Measurements from ENCODE around the gene AP1G1.
"Not testable (repeated sequence)": the region's sequence is repeated elsewhere in the genome, so short reads cannot be mapped to it uniquely, and the experiment has no call there.

AP1G1 gene

GRCh38 chr16:71721066-71721740, 87.4 kb downstream of the AP1G1 start:
- H3K4me1 Mint-ChIP-seq (ENCODE audit: low read depth), result peaks cover 19% of the 10 kb centered on the region
- H3K27me3 Mint-ChIP-seq (ENCODE audit: low read depth), result peaks cover 11% of the 10 kb centered on the region
- H3K27ac Mint-ChIP-seq, result no peak overlapping the region
- no peaks in the 10 kb centered on the region for H3K9me3 Mint-ChIP-seq
- peaks cover 2% of the 10 kb centered on the region for H3K36me3 Mint-ChIP-seq (ENCODE audit: low read depth)
- H3K4me3 Mint-ChIP-seq, result no peak overlapping the region

GRCh38 chr16:71712501-71712900, 96.1 kb downstream of the AP1G1 start:
- peaks cover 4% of the 10 kb centered on the region for H3K4me1 Mint-ChIP-seq (ENCODE audit: low read depth)
- no peaks in the 10 kb centered on the region for H3K27me3 Mint-ChIP-seq (ENCODE audit: low read depth)
- H3K9me3 Mint-ChIP-seq, result no peaks in the 10 kb centered on the region
- peaks cover 2% of the 10 kb centered on the region for H3K36me3 Mint-ChIP-seq (ENCODE audit: low read depth)
- H3K27ac Mint-ChIP-seq, result no peak overlapping the region
- no peak overlapping the region for H3K4me3 Mint-ChIP-seq

GRCh38 chr16:71711789-71712188, 96.8 kb downstream of the AP1G1 start:
- H3K4me1 Mint-ChIP-seq (ENCODE audit: low read depth), result peaks cover 4% of the 10 kb centered on the region
- no peak overlapping the region for H3K27ac Mint-ChIP-seq
- no peak overlapping the region for H3K4me3 Mint-ChIP-seq
- no peaks in the 10 kb centered on the region for H3K9me3 Mint-ChIP-seq
- no peaks in the 10 kb centered on the region for H3K27me3 Mint-ChIP-seq (ENCODE audit: low read depth)
- peaks cover 2% of the 10 kb centered on the region for H3K36me3 Mint-ChIP-seq (ENCODE audit: low read depth)

- Mint-ChIP-seq H3K36me3 (ENCODE audit: low read depth) (no peaks in the 10 kb centered on the region), H3K4me1 (ENCODE audit: low read depth) (peaks cover 2% of the 10 kb centered on the region), H3K27me3 (ENCODE audit: low read depth) (no peaks in the 10 kb centered on the region), H3K4me3 (no peak overlapping the region), H3K9me3 (no peaks in the 10 kb centered on the region), H3K27ac (no peak overlapping the region)
Measured at GRCh38 chr16:71709229-71709781, 99.3 kb downstream of the AP1G1 start.

GRCh38 chr16:71708696-71709095, 99.9 kb downstream of the AP1G1 start:
- Mint-ChIP-seq H3K27me3 (ENCODE audit: low read depth) (no peaks in the 10 kb centered on the region), H3K36me3 (ENCODE audit: low read depth) (no peaks in the 10 kb centered on the region), H3K4me1 (ENCODE audit: low read depth) (peaks cover 2% of the 10 kb centered on the region), H3K27ac (no peak overlapping the region), H3K9me3 (no peaks in the 10 kb centered on the region), H3K4me3 (no peak overlapping the region)

- Mint-ChIP-seq H3K27ac (no peak overlapping the region), H3K27me3 (ENCODE audit: low read depth) (no peaks in the 10 kb centered on the region), H3K36me3 (ENCODE audit: low read depth) (no peaks in the 10 kb centered on the region), H3K9me3 (no peaks in the 10 kb centered on the region), H3K4me3 (no peak overlapping the region), H3K4me1 (ENCODE audit: low read depth) (peaks cover 2% of the 10 kb centered on the region)
Measured at GRCh38 chr16:71707199-71707598, 101.4 kb downstream of the AP1G1 start.

GRCh38 chr16:71706046-71706445, 102.6 kb downstream of the AP1G1 start:
- H3K27me3 Mint-ChIP-seq (ENCODE audit: low read depth), result no peaks in the 10 kb centered on the region
- no peaks in the 10 kb centered on the region for H3K4me1 Mint-ChIP-seq (ENCODE audit: low read depth)
- no peaks in the 10 kb centered on the region for H3K9me3 Mint-ChIP-seq
- H3K36me3 Mint-ChIP-seq (ENCODE audit: low read depth), result no peaks in the 10 kb centered on the region
- H3K4me3 Mint-ChIP-seq, result no peak overlapping the region
- no peak overlapping the region for H3K27ac Mint-ChIP-seq

GRCh38 chr16:71703333-71703732, 105.3 kb downstream of the AP1G1 start:
- Mint-ChIP-seq H3K4me3 (no peak overlapping the region), H3K36me3 (ENCODE audit: low read depth) (no peaks in the 10 kb centered on the region), H3K27me3 (ENCODE audit: low read depth) (no peaks in the 10 kb centered on the region), H3K9me3 (no peaks in the 10 kb centered on the region), H3K27ac (no peak overlapping the region), H3K4me1 (ENCODE audit: low read depth) (no peaks in the 10 kb centered on the region)

- Mint-ChIP-seq H3K4me1 (ENCODE audit: low read depth) (peaks cover 2% of the 10 kb centered on the region), H3K27ac (no peak overlapping the region), H3K27me3 (ENCODE audit: low read depth) (no peaks in the 10 kb centered on the region), H3K36me3 (ENCODE audit: low read depth) (no peaks in the 10 kb centered on the region), H3K9me3 (no peaks in the 10 kb centered on the region), H3K4me3 (no peak overlapping the region)
Measured at GRCh38 chr16:71700831-71701230, 107.8 kb downstream of the AP1G1 start.

- Mint-ChIP-seq H3K9me3 (no peaks in the 10 kb centered on the region), H3K27ac (no peak overlapping the region), H3K27me3 (ENCODE audit: low read depth) (no peaks in the 10 kb centered on the region), H3K4me3 (no peak overlapping the region), H3K36me3 (ENCODE audit: low read depth) (no peaks in the 10 kb centered on the region), H3K4me1 (ENCODE audit: low read depth) (peaks cover 2% of the 10 kb centered on the region)
Measured at GRCh38 chr16:71698491-71698890, 110.1 kb downstream of the AP1G1 start.

- H3K27ac Mint-ChIP-seq, result no peak overlapping the region
- H3K4me3 Mint-ChIP-seq, result no peak overlapping the region
- peaks cover 2% of the 10 kb centered on the region for H3K4me1 Mint-ChIP-seq (ENCODE audit: low read depth)
- H3K27me3 Mint-ChIP-seq (ENCODE audit: low read depth), result no peaks in the 10 kb centered on the region
- H3K9me3 Mint-ChIP-seq, result no peaks in the 10 kb centered on the region
- H3K36me3 Mint-ChIP-seq (ENCODE audit: low read depth), result peaks cover 2% of the 10 kb centered on the region
Measured at GRCh38 chr16:71693164-71693563, 115.5 kb downstream of the AP1G1 start.

- H3K9me3 Mint-ChIP-seq, result no peaks in the 10 kb centered on the region
- H3K27ac Mint-ChIP-seq, result no peak overlapping the region
- no peaks in the 10 kb centered on the region for H3K4me1 Mint-ChIP-seq (ENCODE audit: low read depth)
- no peak overlapping the region for H3K4me3 Mint-ChIP-seq
- peaks cover 2% of the 10 kb centered on the region for H3K36me3 Mint-ChIP-seq (ENCODE audit: low read depth)
- H3K27me3 Mint-ChIP-seq (ENCODE audit: low read depth), result no peaks in the 10 kb centered on the region
Measured at GRCh38 chr16:71689901-71690300, 118.7 kb downstream of the AP1G1 start.

- no peaks in the 10 kb centered on the region for H3K27me3 Mint-ChIP-seq (ENCODE audit: low read depth)
- no peaks in the 10 kb centered on the region for H3K4me1 Mint-ChIP-seq (ENCODE audit: low read depth)
- peaks cover 10% of the 10 kb centered on the region for H3K36me3 Mint-ChIP-seq (ENCODE audit: low read depth)
- H3K27ac Mint-ChIP-seq, result no peak overlapping the region
- no peak overlapping the region for H3K4me3 Mint-ChIP-seq
- H3K9me3 Mint-ChIP-seq, result no peaks in the 10 kb centered on the region
Measured at GRCh38 chr16:71687861-71688260, 120.8 kb downstream of the AP1G1 start.

- H3K4me1 Mint-ChIP-seq (ENCODE audit: low read depth); H3K27ac Mint-ChIP-seq; H3K27me3 Mint-ChIP-seq (ENCODE audit: low read depth); H3K4me3 Mint-ChIP-seq; H3K9me3 Mint-ChIP-seq: not testable (repeated sequence)
- H3K36me3 Mint-ChIP-seq (ENCODE audit: low read depth), result peaks cover 17% of the 10 kb centered on the region
Measured at GRCh38 chr16:71684280-71684679, 124.4 kb downstream of the AP1G1 start.

GRCh38 chr16:71681360-71681759, 127.3 kb downstream of the AP1G1 start:
- H3K4me3 Mint-ChIP-seq, result no peak overlapping the region
- peaks cover 24% of the 10 kb centered on the region for H3K36me3 Mint-ChIP-seq (ENCODE audit: low read depth)
- H3K4me1 Mint-ChIP-seq (ENCODE audit: low read depth), result peaks cover under 1% of the 10 kb centered on the region
- no peaks in the 10 kb centered on the region for H3K9me3 Mint-ChIP-seq
- no peak overlapping the region for H3K27ac Mint-ChIP-seq
- H3K27me3 Mint-ChIP-seq (ENCODE audit: low read depth), result no peaks in the 10 kb centered on the region
